ENCODE measurements around the gene PHLPP1. TPM values are rescaled to one million over a fixed set of nuclear protein-coding genes. Genes with fewer than 3 reads are reported as not detected.

Gene PHLPP1
- total RNA-seq, 1 experiment from 2014 or later: 14.7 TPM

DNA sequence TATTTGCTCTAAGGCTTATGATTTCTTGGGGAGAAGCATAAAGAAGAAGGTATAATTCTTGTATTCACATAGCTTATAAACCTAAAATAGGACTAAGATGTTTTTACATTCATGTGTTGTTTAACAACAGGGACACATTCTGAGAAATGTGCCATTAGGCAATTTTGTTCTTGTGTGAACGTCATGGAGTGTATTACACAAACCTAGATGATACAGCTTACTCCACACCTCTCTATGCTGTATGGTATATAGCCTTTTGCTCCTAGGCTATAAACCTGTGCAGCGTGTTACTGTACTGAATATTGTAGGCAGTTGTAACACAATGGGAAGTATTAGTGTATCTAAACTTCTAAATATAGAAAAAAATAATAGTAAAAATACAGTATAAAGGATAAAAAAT is 92.1 kb downstream of the PHLPP1 start:
- H3K27me3 ChIP-seq (ENCODE audit: insufficient read depth, low read length): no peaks in the 10 kb centered on the region
- H3K36me3 ChIP-seq (ENCODE audit: control insufficient read depth in 1 of 2, insufficient read depth in 2 of 2, low read length in 2 of 2): no peaks in the 10 kb centered on the region
- ChIA-PET CTCF (no interaction called here), RAD21 (ENCODE audit: low non-redundant PET in 1 of 2, low total read pairs in 2 of 2, uncharacterized antibody in 2 of 2, unreplicated experiment in 2 of 2) (no interaction called here), POLR2A (no interaction called here)
- TF ChIP-seq EGR1 (IDR thresholded peaks at IDR 0.05; ENCODE audit: low read depth): no peak
- TF ChIP-seq, protein P1, sequence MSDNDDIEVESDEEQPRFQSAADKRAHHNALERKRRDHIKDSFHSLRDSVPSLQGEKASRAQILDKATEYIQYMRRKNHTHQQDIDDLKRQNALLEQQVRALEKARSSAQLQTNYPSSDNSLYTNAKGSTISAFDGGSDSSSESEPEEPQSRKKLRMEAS (IDR thresholded peaks at IDR 0.05): no peak
- no peak for TF ChIP-seq SP1 (IDR thresholded peaks at IDR 0.05; ENCODE audit: low read depth)
- TF ChIP-seq EZH2 (IDR thresholded peaks at IDR 0.05): no peak
- no peak for TF ChIP-seq POLR2AphosphoS5 (IDR thresholded peaks at IDR 0.05; ENCODE audit: low read depth, low read length)
- TF ChIP-seq, protein P2, sequence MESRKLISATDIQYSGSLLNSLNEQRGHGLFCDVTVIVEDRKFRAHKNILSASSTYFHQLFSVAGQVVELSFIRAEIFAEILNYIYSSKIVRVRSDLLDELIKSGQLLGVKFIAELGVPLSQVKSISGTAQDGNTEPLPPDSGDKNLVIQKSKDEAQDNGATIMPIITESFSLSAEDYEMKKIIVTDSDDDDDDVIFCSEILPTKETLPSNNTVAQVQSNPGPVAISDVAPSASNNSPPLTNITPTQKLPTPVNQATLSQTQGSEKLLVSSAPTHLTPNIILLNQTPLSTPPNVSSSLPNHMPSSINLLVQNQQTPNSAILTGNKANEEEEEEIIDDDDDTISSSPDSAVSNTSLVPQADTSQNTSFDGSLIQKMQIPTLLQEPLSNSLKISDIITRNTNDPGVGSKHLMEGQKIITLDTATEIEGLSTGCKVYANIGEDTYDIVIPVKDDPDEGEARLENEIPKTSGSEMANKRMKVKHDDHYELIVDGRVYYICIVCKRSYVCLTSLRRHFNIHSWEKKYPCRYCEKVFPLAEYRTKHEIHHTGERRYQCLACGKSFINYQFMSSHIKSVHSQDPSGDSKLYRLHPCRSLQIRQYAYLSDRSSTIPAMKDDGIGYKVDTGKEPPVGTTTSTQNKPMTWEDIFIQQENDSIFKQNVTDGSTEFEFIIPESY (IDR thresholded peaks at IDR 0.05; ENCODE audit: extremely low read depth, insufficient replicate concordance, low read length): no peak
- no peak for TF ChIP-seq POLR2A (IDR thresholded peaks at IDR 0.05; ENCODE audit: borderline replicate concordance, extremely low read depth, insufficient read depth, insufficient read length)
- no peak for TF ChIP-seq YY1 (IDR thresholded peaks at IDR 0.05; ENCODE audit: extremely low read depth, insufficient replicate concordance, low read depth, low read length)
- no peak for TF ChIP-seq SRF (IDR thresholded peaks at IDR 0.05; ENCODE audit: low read depth)
- no peak for TF ChIP-seq CBX3 (IDR thresholded peaks at IDR 0.05; ENCODE audit: low read depth)
- TF ChIP-seq CEBPB (IDR thresholded peaks at IDR 0.05; ENCODE audit: low read depth): no peak
- TF ChIP-seq, protein P3, sequence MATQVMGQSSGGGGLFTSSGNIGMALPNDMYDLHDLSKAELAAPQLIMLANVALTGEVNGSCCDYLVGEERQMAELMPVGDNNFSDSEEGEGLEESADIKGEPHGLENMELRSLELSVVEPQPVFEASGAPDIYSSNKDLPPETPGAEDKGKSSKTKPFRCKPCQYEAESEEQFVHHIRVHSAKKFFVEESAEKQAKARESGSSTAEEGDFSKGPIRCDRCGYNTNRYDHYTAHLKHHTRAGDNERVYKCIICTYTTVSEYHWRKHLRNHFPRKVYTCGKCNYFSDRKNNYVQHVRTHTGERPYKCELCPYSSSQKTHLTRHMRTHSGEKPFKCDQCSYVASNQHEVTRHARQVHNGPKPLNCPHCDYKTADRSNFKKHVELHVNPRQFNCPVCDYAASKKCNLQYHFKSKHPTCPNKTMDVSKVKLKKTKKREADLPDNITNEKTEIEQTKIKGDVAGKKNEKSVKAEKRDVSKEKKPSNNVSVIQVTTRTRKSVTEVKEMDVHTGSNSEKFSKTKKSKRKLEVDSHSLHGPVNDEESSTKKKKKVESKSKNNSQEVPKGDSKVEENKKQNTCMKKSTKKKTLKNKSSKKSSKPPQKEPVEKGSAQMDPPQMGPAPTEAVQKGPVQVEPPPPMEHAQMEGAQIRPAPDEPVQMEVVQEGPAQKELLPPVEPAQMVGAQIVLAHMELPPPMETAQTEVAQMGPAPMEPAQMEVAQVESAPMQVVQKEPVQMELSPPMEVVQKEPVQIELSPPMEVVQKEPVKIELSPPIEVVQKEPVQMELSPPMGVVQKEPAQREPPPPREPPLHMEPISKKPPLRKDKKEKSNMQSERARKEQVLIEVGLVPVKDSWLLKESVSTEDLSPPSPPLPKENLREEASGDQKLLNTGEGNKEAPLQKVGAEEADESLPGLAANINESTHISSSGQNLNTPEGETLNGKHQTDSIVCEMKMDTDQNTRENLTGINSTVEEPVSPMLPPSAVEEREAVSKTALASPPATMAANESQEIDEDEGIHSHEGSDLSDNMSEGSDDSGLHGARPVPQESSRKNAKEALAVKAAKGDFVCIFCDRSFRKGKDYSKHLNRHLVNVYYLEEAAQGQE (IDR thresholded peaks at IDR 0.05; ENCODE audit: low read depth): no peak
- no peaks in the 10 kb centered on the region for H3K4me1 ChIP-seq (ENCODE audit: control insufficient read depth in 1 of 2, insufficient read depth in 2 of 2, low read length in 2 of 2)
- H3K27ac ChIP-seq (ENCODE audit: low read depth, low read length): no peak overlapping the region
- 0 out of 2 replicates have a peak, but pooled peaks cover 4% of the 10 kb centered on the region for H3K79me2 ChIP-seq (ENCODE audit: insufficient read depth, low read length)
- no peaks in the 10 kb centered on the region for H3K9me3 ChIP-seq (ENCODE audit: control insufficient read depth in 1 of 2, insufficient read depth in 1 of 2, low read depth in 1 of 2, low read length in 2 of 2)
- intact Hi-C loops (cut with micrococcal nuclease): no loop called here
- no peaks in the 10 kb centered on the region for H3K9me2 ChIP-seq (ENCODE audit: insufficient read depth)
- BruUV-seq (replicated peaks): no TSS peak
- no peaks in the 10 kb centered on the region for H4K20me1 ChIP-seq (ENCODE audit: insufficient read depth)
- H3K4me2 ChIP-seq (ENCODE audit: low read length): no peak overlapping the region
- ATAC-seq (no peak), DNase-seq (ENCODE audit: low read depth, low spot score) (no peak)
- H3K4me3 ChIP-seq (replicated peaks in 1 of 2; ENCODE audit: low read depth in 1 of 2, low read length in 2 of 2): no peak overlapping the region
- H2AFZ ChIP-seq (ENCODE audit: low read depth, low read length, poor library complexity, severe bottlenecking): no peak overlapping the region
- H3K9ac ChIP-seq (ENCODE audit: low read length): no peak overlapping the region

Measured in HCT116 (cell line).